ENCODE results near the gene MIOS.

MIOS gene

DNA sequence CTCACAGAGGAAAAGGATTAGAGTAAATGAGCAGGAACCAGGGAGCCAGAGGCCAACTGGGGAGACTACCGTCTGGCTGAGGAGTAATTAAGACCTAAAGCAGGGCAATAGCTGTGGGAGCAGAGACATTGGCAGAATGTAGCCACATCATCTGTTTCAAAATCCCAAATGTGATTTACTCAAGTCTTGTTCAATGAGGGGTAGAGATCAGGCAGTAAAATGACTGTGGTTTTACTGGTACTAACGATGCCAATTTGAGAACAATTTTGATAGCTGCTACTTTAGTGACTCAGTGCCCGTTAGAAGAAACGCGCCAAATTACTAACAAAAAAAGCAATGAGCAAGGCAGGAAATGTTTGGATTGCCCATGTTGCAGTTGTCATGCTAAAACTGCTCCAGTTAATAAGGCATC is 12.7 kb upstream of the MIOS start (continued):
- TF ChIP-seq, protein P1, sequence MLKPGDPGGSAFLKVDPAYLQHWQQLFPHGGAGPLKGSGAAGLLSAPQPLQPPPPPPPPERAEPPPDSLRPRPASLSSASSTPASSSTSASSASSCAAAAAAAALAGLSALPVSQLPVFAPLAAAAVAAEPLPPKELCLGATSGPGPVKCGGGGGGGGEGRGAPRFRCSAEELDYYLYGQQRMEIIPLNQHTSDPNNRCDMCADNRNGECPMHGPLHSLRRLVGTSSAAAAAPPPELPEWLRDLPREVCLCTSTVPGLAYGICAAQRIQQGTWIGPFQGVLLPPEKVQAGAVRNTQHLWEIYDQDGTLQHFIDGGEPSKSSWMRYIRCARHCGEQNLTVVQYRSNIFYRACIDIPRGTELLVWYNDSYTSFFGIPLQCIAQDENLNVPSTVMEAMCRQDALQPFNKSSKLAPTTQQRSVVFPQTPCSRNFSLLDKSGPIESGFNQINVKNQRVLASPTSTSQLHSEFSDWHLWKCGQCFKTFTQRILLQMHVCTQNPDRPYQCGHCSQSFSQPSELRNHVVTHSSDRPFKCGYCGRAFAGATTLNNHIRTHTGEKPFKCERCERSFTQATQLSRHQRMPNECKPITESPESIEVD (tag by site-specific recombination; IDR thresholded peaks at IDR 0.05) = peak; percentile 76
- peak; percentile 31 for TF ChIP-seq ZBTB17 (tag by site-specific recombination; IDR thresholded peaks at IDR 0.05)
- 0 out of 2 replicates have a peak, but pooled peaks have one; percentile 4 for TF ChIP-seq TRIM28 (IDR thresholded peaks at IDR 0.05; ENCODE audit: borderline replicate concordance, low read length)
- TF ChIP-seq ZNF830 (tag by site-specific recombination; IDR thresholded peaks at IDR 0.05; ENCODE audit: low read depth) = no peak
- TF ChIP-seq ZEB2 (tag by site-specific recombination; IDR thresholded peaks at IDR 0.05) = peak; percentile 61; the same call in 1 of the 2 replicates
- peak; percentile 70 for TF ChIP-seq FEZF1 (tag by site-specific recombination; IDR thresholded peaks at IDR 0.05)
- TF ChIP-seq HOXD13 (CRISPR knock-in tag; IDR thresholded peaks at IDR 0.05; ENCODE audit: borderline replicate concordance) = no peak
- peak; percentile 73; the same call in 1 of the 2 replicates for TF ChIP-seq PRDM4 (tag by site-specific recombination; IDR thresholded peaks at IDR 0.05)

DNA sequence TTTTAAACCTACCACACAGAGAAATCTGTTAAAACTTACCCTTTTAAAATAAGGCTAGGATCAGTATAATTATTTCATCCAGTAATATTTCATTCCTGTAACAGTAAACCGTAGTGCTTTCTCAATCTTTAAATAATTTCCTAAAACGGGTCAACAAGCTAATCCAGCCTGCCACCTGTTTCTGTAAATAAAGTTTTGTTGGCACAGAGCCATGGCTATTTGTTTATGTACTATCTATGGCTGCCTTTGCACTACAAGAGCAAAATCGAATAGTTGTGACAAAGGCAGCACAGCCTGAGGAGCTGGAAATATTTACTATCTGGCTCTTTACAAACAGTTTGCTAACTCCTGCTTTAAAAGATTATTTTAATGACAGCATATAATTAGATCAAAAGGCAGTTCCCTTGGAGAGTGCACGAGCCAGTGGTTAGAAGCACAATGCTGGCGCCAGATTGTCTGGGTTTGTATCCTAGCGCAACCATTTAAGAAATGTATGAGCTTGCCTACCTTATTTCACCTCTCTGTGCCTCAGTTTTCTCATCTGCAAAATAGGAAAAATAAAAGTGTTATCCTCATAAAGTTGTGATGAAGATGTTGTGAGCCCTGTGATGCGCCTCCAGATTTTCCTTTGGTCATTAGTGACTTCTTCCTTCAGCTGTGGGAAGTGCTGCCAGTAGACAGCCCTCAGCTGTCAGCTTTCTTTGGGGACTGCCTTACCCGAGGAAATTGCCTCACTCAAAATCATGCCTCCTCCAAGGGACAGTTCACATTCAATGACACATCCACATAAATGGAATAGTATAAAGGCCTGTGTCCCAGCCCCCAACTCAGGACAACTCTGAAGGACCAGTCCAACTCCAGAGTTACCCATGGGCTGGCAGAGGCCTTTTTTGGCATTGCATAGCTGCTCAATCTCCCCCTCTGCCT is 11.8 kb upstream of the MIOS start:
- no peaks in the 10 kb centered on the region for H3K9me3 ChIP-seq (ENCODE audit: control insufficient read depth, insufficient read depth, low read depth, low read length)
- no peaks in the 10 kb centered on the region for H3K36me3 ChIP-seq (ENCODE audit: control insufficient read depth in 2 of 2, insufficient read depth in 1 of 2, low read length in 2 of 2)
- H3K4me3 ChIP-seq (ENCODE audit: low read depth, low read length) = no peak overlapping the region
- peaks cover 8% of the 10 kb centered on the region for H3K4me1 ChIP-seq (ENCODE audit: control insufficient read depth, insufficient read depth, low read length)
- H3K27ac ChIP-seq (ENCODE audit: extremely low read depth, low read depth, low read length) = no peak overlapping the region; the same call in 1 of the 2 replicates
- ChIA-PET CTCF (interaction anchor here (0.6 to 1.0 kb wide), 2 partner anchors 118 to 741 kb away, joined by 3 to 4 read pairs; no protein-coding TSS in a partner anchor), POLR2A (no interaction called here)
- TF ChIP-seq ZBTB49 (tag by site-specific recombination; IDR thresholded peaks at IDR 0.05; ENCODE audit: low read depth) (no peak), ZNF426 (tag by site-specific recombination; IDR thresholded peaks at IDR 0.05) (no peak), WT1 (tag by site-specific recombination; IDR thresholded peaks at IDR 0.05) (no peak), ZFP69B (tag by site-specific recombination; IDR thresholded peaks at IDR 0.05) (no peak), SP7 (tag by site-specific recombination; IDR thresholded peaks at IDR 0.05) (peak; percentile 69), IKZF3 (tag by site-specific recombination; IDR thresholded peaks at IDR 0.05) (no peak), TCF7L2 (IDR thresholded peaks at IDR 0.05; ENCODE audit: borderline replicate concordance, low read depth, low read length) (peak; percentile 95), ZNF112 (tag by site-specific recombination; IDR thresholded peaks at IDR 0.05) (no peak), ZNF518A (tag by site-specific recombination; conservative IDR thresholded peaks at IDR 0.05; ENCODE audit: low read depth) (no peak), KLF8 (tag by site-specific recombination; IDR thresholded peaks at IDR 0.05) (no peak), OSR2 (tag by site-specific recombination; IDR thresholded peaks at IDR 0.05) (peak; percentile 20; the same call in 1 of the 2 replicates)
- TF ChIP-seq, protein P2, sequence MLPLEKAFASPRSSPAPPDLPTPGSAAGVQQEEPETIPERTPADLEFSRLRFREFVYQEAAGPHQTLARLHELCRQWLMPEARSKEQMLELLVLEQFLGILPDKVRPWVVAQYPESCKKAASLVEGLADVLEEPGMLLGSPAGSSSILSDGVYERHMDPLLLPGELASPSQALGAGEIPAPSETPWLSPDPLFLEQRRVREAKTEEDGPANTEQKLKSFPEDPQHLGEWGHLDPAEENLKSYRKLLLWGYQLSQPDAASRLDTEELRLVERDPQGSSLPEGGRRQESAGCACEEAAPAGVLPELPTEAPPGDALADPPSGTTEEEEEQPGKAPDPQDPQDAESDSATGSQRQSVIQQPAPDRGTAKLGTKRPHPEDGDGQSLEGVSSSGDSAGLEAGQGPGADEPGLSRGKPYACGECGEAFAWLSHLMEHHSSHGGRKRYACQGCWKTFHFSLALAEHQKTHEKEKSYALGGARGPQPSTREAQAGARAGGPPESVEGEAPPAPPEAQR (tag by site-specific recombination; IDR thresholded peaks at IDR 0.05) = no peak
- TF ChIP-seq, protein P3, sequence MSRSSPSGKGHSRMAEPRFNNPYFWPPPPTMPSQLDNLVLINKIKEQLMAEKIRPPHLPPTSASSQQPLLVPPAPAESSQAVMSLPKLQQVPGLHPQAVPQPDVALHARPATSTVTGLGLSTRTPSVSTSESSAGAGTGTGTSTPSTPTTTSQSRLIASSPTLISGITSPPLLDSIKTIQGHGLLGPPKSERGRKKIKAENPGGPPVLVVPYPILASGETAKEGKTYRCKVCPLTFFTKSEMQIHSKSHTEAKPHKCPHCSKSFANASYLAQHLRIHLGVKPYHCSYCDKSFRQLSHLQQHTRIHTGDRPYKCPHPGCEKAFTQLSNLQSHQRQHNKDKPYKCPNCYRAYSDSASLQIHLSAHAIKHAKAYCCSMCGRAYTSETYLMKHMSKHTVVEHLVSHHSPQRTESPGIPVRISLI (tag by site-specific recombination; IDR thresholded peaks at IDR 0.05) = no peak
